ENCODE data around the gene PHF2. TPM values are rescaled to one million over a fixed set of nuclear protein-coding genes. Genes with fewer than 3 reads are reported as not detected.

The PHF2 gene
- total RNA-seq = 18.8 TPM

DNA sequence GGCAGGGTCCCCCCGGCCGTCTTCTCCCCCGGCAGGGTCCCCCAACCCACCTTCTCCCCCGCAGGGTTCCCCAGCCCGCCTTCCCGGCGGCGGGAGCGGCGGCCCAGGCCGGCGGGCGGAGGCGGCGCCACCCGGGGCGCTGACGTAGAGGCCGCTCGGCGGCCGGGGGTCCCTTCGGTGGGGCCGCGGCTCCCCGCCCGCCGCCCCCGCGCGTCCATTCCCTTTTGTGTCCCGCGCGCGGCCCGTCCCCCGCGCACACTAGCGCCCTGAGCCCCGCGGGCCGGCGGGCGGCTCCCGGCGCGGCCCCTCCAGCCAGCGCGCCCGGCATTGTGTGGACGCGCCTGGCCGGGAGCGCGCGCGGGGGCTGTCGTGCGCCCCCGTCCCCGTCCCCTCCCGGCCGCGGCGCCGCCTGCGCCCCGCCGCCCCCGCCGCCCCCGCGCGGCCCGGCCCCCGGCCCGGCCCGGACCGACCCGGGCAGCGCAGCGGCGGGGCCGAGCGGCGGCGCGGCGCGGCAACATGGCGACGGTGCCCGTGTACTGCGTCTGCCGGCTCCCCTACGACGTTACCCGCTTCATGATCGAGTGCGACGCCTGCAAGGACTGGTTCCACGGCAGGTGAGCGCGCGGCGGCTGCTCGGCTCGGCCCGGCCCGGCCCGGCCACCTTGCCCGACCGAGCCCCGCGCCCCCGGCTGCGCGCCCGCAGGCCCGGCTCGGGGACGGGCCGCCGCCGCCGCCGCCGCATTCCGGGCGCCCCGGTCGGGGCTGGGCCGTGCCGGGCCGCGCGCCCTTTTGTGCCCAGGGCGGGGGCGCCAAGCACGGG, at the start of gene PHF2:
PHF2 (plus strand) TSS at position 327 of the 820 bp plus-strand sequence; CDS start at position 517, 190 bp downstream.
- no peaks in the 10 kb centered on the region for H3K36me3 ChIP-seq (ENCODE audit: control insufficient read depth in 3 of 3, insufficient read depth in 3 of 3, low read length in 3 of 3)

DNA sequence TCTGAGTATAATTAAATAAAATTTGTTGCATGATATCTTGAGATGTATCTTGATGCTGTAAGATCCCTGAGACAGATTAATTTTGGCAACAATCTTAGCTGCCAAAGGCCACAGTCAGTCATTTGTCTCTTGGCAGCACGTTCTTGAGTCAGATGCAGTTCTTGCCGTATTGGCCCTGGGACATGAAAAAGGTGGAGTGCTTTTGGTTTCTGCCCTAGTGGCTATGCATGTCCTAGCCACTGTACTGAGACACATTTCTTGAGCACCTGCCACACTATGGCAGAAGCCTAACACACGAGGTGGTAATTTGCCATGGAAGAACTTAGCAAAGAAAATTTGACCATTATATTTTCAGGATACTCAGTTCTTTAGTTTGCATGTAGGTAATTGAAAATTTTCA, 45.0 kb upstream of the PHF2 start:
- H3K27ac ChIP-seq (ENCODE audit: low read depth, low read length) = no peak overlapping the region
- H3K9me3 ChIP-seq (ENCODE audit: control insufficient read depth in 3 of 3, low read length in 3 of 3) = no peaks in the 10 kb centered on the region
- H3K4me1 ChIP-seq (ENCODE audit: control insufficient read depth in 3 of 3, insufficient read depth in 3 of 3, low read length in 3 of 3) = peaks cover 7 to 9% (median 8%) of the 10 kb centered on the region in 3 donors
- no peak overlapping the region for H3K9ac ChIP-seq (ENCODE audit: low read depth in 1 of 3, low read length in 3 of 3)
- H3K36me3 ChIP-seq (ENCODE audit: control insufficient read depth in 3 of 3, insufficient read depth in 3 of 3, low read length in 3 of 3) = peaks cover 25 to 48% (median 28%) of the 10 kb centered on the region in 3 donors
- no peak overlapping the region for H3K4me3 ChIP-seq (ENCODE audit: low read length in 3 of 3)
- no peaks in the 10 kb centered on the region for H3K27me3 ChIP-seq (ENCODE audit: control insufficient read depth in 3 of 3, insufficient read depth in 3 of 3, low read length in 3 of 3)

More for the DNA sequence above, at the start of gene PHF2:
- Histone ChIP-seq H3K27me3 (ENCODE audit: control insufficient read depth in 3 of 3, insufficient read depth in 3 of 3, low read length in 3 of 3) (no peaks in the 10 kb centered on the region), H3K9me3 (ENCODE audit: control insufficient read depth in 3 of 3, low read length in 3 of 3) (no peaks in the 10 kb centered on the region), H3K4me3 (ENCODE audit: low read length in 3 of 3) (peak within 1 kb of the TSS; percentile 75 to 82 (median 81)), H3K4me1 (ENCODE audit: control insufficient read depth in 3 of 3, insufficient read depth in 3 of 3, low read length in 3 of 3) (peaks cover 44 to 53% (median 51%) of the 10 kb centered on the region in 3 donors), H3K27ac (ENCODE audit: low read depth, low read length) (peak within 1 kb of the TSS; percentile 88), H3K9ac (ENCODE audit: low read depth in 1 of 3, low read length in 3 of 3) (peak within 1 kb of the TSS; percentile 79 to 90 (median 80))

DNA sequence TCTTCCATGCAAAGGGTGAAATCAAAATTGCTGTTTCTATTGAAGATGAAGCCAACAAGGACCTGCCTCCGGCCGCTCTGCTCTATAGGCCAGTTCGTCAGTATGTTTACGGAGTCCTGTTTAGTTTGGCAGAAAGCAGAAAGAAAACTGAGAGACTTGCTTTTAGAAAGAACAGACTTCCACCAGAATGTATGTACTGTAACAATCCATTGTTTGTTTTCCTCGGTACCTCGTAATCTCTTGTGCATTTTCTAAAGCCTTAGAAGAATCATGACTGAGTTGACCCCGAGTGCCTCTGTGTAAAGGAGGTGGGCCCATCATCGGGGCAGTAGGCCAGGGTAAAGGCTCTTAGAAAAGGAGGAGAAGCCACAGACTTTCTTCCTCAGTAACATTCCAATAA, 44.2 kb upstream of the PHF2 start:
- peaks cover 25 to 49% (median 28%) of the 10 kb centered on the region in 3 donors for H3K36me3 ChIP-seq (ENCODE audit: control insufficient read depth in 3 of 3, insufficient read depth in 3 of 3, low read length in 3 of 3)
- H3K9me3 ChIP-seq (ENCODE audit: control insufficient read depth in 3 of 3, low read length in 3 of 3) = no peaks in the 10 kb centered on the region
- H3K9ac ChIP-seq (ENCODE audit: low read depth in 1 of 3, low read length in 3 of 3) = no peak overlapping the region
- H3K27ac ChIP-seq (ENCODE audit: low read depth, low read length) = no peak overlapping the region
- H3K4me1 ChIP-seq (ENCODE audit: control insufficient read depth in 3 of 3, insufficient read depth in 3 of 3, low read length in 3 of 3) = peaks cover 9 to 15% (median 12%) of the 10 kb centered on the region in 3 donors
- no peaks in the 10 kb centered on the region for H3K27me3 ChIP-seq (ENCODE audit: control insufficient read depth in 3 of 3, insufficient read depth in 3 of 3, low read length in 3 of 3)
- no peak overlapping the region for H3K4me3 ChIP-seq (ENCODE audit: low read length in 3 of 3)

DNA sequence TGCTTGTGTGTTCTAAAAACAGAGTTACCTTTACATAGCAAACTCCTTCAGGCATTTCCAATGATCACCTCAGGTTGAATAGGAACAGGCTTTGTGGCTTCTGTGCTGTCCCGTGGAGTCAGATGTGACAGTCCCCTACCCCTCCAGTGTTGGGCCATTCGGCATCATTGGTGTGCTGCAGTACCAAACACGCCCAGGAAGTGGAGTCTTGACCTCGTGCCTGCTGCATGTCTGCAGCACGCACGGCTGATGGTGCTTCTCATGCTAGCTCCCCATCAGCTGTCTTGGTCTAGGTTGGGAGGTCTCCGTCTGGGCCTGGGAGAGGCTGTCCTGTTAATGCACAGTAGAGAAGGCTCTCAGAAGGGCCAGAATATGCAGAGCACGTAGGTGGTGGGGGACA, 42.5 kb upstream of the PHF2 start:
- Histone ChIP-seq H3K36me3 (ENCODE audit: control insufficient read depth in 3 of 3, insufficient read depth in 3 of 3, low read length in 3 of 3) (peaks cover 22 to 39% (median 24%) of the 10 kb centered on the region in 3 donors), H3K4me3 (ENCODE audit: low read length in 3 of 3) (no peak overlapping the region), H3K27me3 (ENCODE audit: control insufficient read depth in 3 of 3, insufficient read depth in 3 of 3, low read length in 3 of 3) (no peaks in the 10 kb centered on the region), H3K27ac (ENCODE audit: low read depth, low read length) (no peak overlapping the region), H3K4me1 (ENCODE audit: control insufficient read depth in 3 of 3, insufficient read depth in 3 of 3, low read length in 3 of 3) (peaks cover 9 to 15% (median 12%) of the 10 kb centered on the region in 3 donors), H3K9ac (ENCODE audit: low read depth in 1 of 3, low read length in 3 of 3) (no peak overlapping the region), H3K9me3 (ENCODE audit: control insufficient read depth in 3 of 3, low read length in 3 of 3) (no peaks in the 10 kb centered on the region)

DNA sequence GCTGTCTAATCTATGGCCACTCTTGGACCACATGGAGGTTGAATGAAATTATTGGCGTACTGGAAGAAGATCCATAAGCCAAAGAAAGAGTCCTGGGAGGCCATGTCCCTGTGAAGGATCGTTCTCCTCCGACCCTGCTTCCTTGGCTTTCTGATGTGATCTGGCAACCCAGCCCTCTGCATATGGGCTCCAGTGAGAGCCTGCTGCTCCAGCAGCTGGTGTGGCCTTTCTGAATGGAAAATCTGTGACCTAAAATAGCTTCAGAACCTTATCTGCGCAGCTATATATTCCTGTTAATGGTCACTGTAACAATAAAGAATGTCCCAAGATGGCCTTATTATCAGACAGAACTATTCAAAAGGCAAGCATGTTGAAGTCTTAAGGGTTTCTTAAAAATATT, 40.2 kb upstream of the PHF2 start:
- Histone ChIP-seq H3K36me3 (ENCODE audit: control insufficient read depth in 3 of 3, insufficient read depth in 3 of 3, low read length in 3 of 3) (peaks cover 15 to 34% (median 20%) of the 10 kb centered on the region in 3 donors), H3K4me3 (ENCODE audit: low read length in 3 of 3) (peak overlapping the region in 2 of 3 donors; percentile 14 to 15), H3K27ac (ENCODE audit: low read depth, low read length) (peak overlapping the region; percentile 58), H3K9me3 (ENCODE audit: control insufficient read depth in 3 of 3, low read length in 3 of 3) (no peaks in the 10 kb centered on the region), H3K4me1 (ENCODE audit: control insufficient read depth in 3 of 3, insufficient read depth in 3 of 3, low read length in 3 of 3) (peaks cover 18 to 25% (median 23%) of the 10 kb centered on the region in 3 donors), H3K9ac (ENCODE audit: low read depth in 1 of 3, low read length in 3 of 3) (peak overlapping the region in 1 of 3 donors; percentile 7), H3K27me3 (ENCODE audit: control insufficient read depth in 3 of 3, insufficient read depth in 3 of 3, low read length in 3 of 3) (no peaks in the 10 kb centered on the region)

DNA sequence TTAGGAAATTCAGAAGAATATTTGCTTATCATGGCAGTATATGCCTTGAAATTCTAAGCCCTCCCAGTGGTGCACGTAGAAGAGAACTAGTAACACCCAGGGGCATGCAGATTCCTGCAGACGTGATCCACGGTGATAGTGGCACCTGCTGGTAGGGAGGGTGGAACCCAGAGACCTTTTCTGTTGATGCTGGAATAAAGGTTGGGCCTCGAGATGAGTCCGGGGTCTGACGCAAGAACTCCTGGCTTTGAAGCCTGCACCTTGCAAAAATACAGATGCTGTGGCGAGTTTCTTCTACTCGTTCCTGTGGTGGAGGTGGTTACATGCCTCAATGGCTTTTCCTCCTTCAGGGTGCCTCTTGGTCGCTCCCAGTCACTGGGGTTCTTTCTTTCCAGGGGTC, 39.5 kb upstream of the PHF2 start:
- Histone ChIP-seq H3K4me1 (ENCODE audit: control insufficient read depth in 3 of 3, insufficient read depth in 3 of 3, low read length in 3 of 3) (peaks cover 24 to 31% (median 29%) of the 10 kb centered on the region in 3 donors), H3K27ac (ENCODE audit: low read depth, low read length) (peak overlapping the region; percentile 58), H3K36me3 (ENCODE audit: control insufficient read depth in 3 of 3, insufficient read depth in 3 of 3, low read length in 3 of 3) (peaks cover 15 to 31% (median 20%) of the 10 kb centered on the region in 3 donors), H3K9me3 (ENCODE audit: control insufficient read depth in 3 of 3, low read length in 3 of 3) (no peaks in the 10 kb centered on the region), H3K27me3 (ENCODE audit: control insufficient read depth in 3 of 3, insufficient read depth in 3 of 3, low read length in 3 of 3) (no peaks in the 10 kb centered on the region), H3K9ac (ENCODE audit: low read depth in 1 of 3, low read length in 3 of 3) (no peak overlapping the region), H3K4me3 (ENCODE audit: low read length in 3 of 3) (no peak overlapping the region)

DNA sequence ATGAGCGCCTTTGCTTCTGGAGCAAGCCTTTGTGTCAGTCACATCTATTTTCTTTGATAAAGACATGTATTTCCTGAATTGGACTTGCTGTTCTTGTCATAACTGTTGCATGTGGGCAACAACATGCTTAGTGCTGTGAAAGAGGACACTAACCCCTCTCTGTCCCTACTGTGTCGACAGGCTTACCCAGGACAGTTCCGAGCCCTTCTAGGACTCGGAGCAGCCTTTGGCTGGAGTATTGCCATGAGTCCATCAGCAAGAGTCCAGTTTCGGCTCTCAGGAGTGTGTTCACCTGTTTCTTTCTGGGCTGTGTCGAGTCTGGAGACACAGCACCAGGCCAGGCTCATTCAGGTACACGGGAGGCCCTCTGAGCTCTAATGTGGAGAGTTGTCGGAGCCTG, 36.1 kb upstream of the PHF2 start:
- H3K4me1 ChIP-seq (ENCODE audit: control insufficient read depth in 3 of 3, insufficient read depth in 3 of 3, low read length in 3 of 3) = peaks cover 26 to 37% (median 32%) of the 10 kb centered on the region in 3 donors
- H3K27me3 ChIP-seq (ENCODE audit: control insufficient read depth in 3 of 3, insufficient read depth in 3 of 3, low read length in 3 of 3) = no peaks in the 10 kb centered on the region
- no peak overlapping the region for H3K27ac ChIP-seq (ENCODE audit: low read depth, low read length)
- no peaks in the 10 kb centered on the region for H3K9me3 ChIP-seq (ENCODE audit: control insufficient read depth in 3 of 3, low read length in 3 of 3)
- no peak overlapping the region for H3K4me3 ChIP-seq (ENCODE audit: low read length in 3 of 3)
- no peak overlapping the region for H3K9ac ChIP-seq (ENCODE audit: low read depth in 1 of 3, low read length in 3 of 3)
- H3K36me3 ChIP-seq (ENCODE audit: control insufficient read depth in 3 of 3, insufficient read depth in 3 of 3, low read length in 3 of 3) = peaks cover 18 to 29% (median 21%) of the 10 kb centered on the region in 3 donors

DNA sequence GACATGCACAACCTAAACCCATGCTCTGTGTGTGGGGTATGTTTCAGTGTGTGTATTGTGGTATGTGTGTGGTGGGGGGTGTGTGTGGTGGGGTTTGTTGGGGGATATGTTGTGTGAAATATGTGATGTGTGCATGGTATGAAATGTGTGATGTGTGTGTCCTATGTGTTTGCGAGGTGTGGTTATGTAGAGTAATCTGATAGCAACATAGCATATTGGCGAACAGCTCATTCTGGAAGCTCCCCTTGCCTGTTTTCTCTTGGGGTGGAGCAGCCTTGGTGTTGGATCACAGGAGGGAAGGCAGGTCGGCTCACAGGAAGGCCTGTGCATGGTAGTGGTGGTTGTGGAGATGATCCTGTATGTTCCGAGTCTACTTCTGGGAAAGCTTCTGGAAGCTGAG, 35.4 kb upstream of the PHF2 start:
- Histone ChIP-seq H3K9me3 (ENCODE audit: control insufficient read depth in 3 of 3, low read length in 3 of 3) (no peaks in the 10 kb centered on the region), H3K4me1 (ENCODE audit: control insufficient read depth in 3 of 3, insufficient read depth in 3 of 3, low read length in 3 of 3) (peaks cover 23 to 36% (median 30%) of the 10 kb centered on the region in 3 donors), H3K9ac (ENCODE audit: low read depth in 1 of 3, low read length in 3 of 3) (peak overlapping the region in 1 of 3 donors; percentile 10), H3K4me3 (ENCODE audit: low read length in 3 of 3) (no peak overlapping the region), H3K27ac (ENCODE audit: low read depth, low read length) (no peak overlapping the region), H3K27me3 (ENCODE audit: control insufficient read depth in 3 of 3, insufficient read depth in 3 of 3, low read length in 3 of 3) (no peaks in the 10 kb centered on the region), H3K36me3 (ENCODE audit: control insufficient read depth in 3 of 3, insufficient read depth in 3 of 3, low read length in 3 of 3) (peaks cover 18 to 31% (median 23%) of the 10 kb centered on the region in 3 donors)

DNA sequence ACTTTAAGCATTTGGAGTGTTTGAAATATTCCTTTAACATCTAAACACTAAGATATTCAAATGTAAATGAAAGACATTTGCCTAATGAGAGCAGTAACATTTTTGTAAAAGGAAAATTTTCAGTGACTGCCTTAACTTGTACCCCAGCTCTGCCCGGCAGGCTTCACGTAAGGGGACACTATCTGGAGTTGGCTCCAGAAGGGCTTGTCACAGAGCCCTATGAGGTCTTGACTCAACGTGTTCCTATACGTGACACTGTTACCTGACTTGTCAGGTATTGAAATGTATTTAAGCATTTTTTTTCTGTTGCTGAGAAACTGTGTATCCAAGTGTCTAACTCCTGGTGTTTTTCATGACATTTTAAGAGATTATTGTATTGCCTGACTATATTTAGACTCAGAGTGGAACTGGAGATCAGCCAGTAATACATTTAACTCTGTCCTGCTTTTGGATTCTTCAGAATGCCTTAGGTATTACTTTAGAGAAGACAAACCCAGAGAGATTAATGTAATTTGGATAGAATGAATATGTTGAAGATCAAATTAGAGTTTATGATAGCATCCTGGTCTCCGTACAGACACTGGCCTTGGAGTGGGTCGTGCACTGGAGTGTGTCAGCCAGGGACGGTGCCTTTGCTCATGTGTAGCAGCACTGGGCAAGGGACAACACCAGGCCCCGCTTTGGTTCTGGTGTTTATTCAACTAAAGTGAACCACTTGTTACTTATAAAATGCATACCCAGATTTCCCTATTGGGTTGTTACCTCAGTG, 34.6 kb upstream of the PHF2 start:
- H3K4me1 ChIP-seq (ENCODE audit: control insufficient read depth in 3 of 3, insufficient read depth in 3 of 3, low read length in 3 of 3) = peaks cover 18 to 33% (median 24%) of the 10 kb centered on the region in 3 donors
- H3K27me3 ChIP-seq (ENCODE audit: control insufficient read depth in 3 of 3, insufficient read depth in 3 of 3, low read length in 3 of 3) = no peaks in the 10 kb centered on the region
- peak overlapping the region in 1 of 3 donors; percentile 57 for H3K9ac ChIP-seq (ENCODE audit: low read depth in 1 of 3, low read length in 3 of 3)
- H3K4me3 ChIP-seq (ENCODE audit: low read length in 3 of 3) = no peak overlapping the region
- H3K27ac ChIP-seq (ENCODE audit: low read depth, low read length) = peak overlapping the region; percentile 45
- no peaks in the 10 kb centered on the region for H3K9me3 ChIP-seq (ENCODE audit: control insufficient read depth in 3 of 3, low read length in 3 of 3)
- H3K36me3 ChIP-seq (ENCODE audit: control insufficient read depth in 3 of 3, insufficient read depth in 3 of 3, low read length in 3 of 3) = peaks cover 25 to 38% (median 30%) of the 10 kb centered on the region in 3 donors
